ENCODE measurements around the gene NSMCE1. TPM values are rescaled to one million over a fixed set of nuclear protein-coding genes. Genes with fewer than 3 reads are reported as not detected.
A peak's percentile ranks its signal among the peaks of the same experiment; 100 is the strongest.

Gene NSMCE1
- total and polyA plus RNA-seq, 2 donors (not counting 1 experiment from before 2014, with no cell fraction given) = 29.0 to 61.9 TPM

- H3K27me3 ChIP-seq (replicated peaks in 1 of 4; ENCODE audit: control extremely low read depth in 1 of 4, control insufficient read depth in 3 of 4, insufficient read depth in 4 of 4, low read length in 3 of 4) = no peaks in the 10 kb centered on the region
- Mint-ChIP-seq H3K27ac (peak overlapping the region; percentile 0), H3K4me1 (peaks cover 55% of the 10 kb centered on the region), H3K9me3 (ENCODE audit: insufficient read depth) (peaks cover 3% of the 10 kb centered on the region), H3K27me3 (no peaks in the 10 kb centered on the region), H3K4me3 (no peak overlapping the region)
- no peak overlapping the region for H3K27ac ChIP-seq (ENCODE audit: low read length in 2 of 2)
- no peak overlapping the region for H3K4me3 ChIP-seq (ENCODE audit: control extremely low read depth in 1 of 5, extremely low read depth in 1 of 5, insufficient read depth in 1 of 5, low read depth in 2 of 5, low read length in 4 of 5)
- no peak overlapping the region for H2AFZ ChIP-seq (ENCODE audit: insufficient read depth, low read depth, low read length, poor library complexity, severe bottlenecking)
- TF ChIP-seq, protein P1, sequence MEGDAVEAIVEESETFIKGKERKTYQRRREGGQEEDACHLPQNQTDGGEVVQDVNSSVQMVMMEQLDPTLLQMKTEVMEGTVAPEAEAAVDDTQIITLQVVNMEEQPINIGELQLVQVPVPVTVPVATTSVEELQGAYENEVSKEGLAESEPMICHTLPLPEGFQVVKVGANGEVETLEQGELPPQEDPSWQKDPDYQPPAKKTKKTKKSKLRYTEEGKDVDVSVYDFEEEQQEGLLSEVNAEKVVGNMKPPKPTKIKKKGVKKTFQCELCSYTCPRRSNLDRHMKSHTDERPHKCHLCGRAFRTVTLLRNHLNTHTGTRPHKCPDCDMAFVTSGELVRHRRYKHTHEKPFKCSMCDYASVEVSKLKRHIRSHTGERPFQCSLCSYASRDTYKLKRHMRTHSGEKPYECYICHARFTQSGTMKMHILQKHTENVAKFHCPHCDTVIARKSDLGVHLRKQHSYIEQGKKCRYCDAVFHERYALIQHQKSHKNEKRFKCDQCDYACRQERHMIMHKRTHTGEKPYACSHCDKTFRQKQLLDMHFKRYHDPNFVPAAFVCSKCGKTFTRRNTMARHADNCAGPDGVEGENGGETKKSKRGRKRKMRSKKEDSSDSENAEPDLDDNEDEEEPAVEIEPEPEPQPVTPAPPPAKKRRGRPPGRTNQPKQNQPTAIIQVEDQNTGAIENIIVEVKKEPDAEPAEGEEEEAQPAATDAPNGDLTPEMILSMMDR (IDR thresholded peaks at IDR 0.05) = no peak
- TF ChIP-seq EZH2 (IDR thresholded peaks at IDR 0.05; ENCODE audit: borderline replicate concordance, insufficient read depth, low read depth, low read length, poor library complexity, severe bottlenecking) = no peak
- H3K4me2 ChIP-seq (replicated peaks; ENCODE audit: low read depth, low read length, poor library complexity, severe bottlenecking) = no peak overlapping the region
- H3K36me3 ChIP-seq (replicated peaks in 1 of 2; ENCODE audit: control extremely low read depth in 1 of 2, control insufficient read depth in 1 of 2, extremely low read depth in 1 of 2, insufficient read depth in 2 of 2, low read length in 1 of 2) = peaks cover 0 to 3% of the 10 kb centered on the region in 2 experiments
- H3K9me3 ChIP-seq (ENCODE audit: control extremely low read depth in 1 of 3, control insufficient read depth in 2 of 3, insufficient read depth in 1 of 3, low read length in 2 of 3) = no peaks in the 10 kb centered on the region
- H3K79me2 ChIP-seq (ENCODE audit: control insufficient read depth, insufficient read depth, low read length) = peaks cover 41% of the 10 kb centered on the region
- no peak overlapping the region for H3K9ac ChIP-seq (ENCODE audit: low read length)
- ChIA-PET POLR2A (no interaction called here), CTCF (no interaction called here)
- DNase-seq (no peak), ATAC-seq (ENCODE audit: low read depth) (no peak)
- H4K20me1 ChIP-seq (ENCODE audit: control insufficient read depth, insufficient read depth, low read length, poor library complexity, severe bottlenecking) = peaks cover 22% of the 10 kb centered on the region
- intact Hi-C loops (cut with micrococcal nuclease) = loop anchor here (10.0 kb wide), 1 partner anchor 93 kb away; the partner anchor contains the start of gene IL21R
- H3K4me1 ChIP-seq (ENCODE audit: control insufficient read depth in 2 of 2, insufficient read depth in 2 of 2, low read length in 2 of 2) = peaks cover 24 to 32% of the 10 kb centered on the region in 2 donors
- WGBS (ENCODE audit: insufficient coverage) = 88% methylated on average over 3 of the region's 8 CpGs
These were observed 42.9 kb upstream of the NSMCE1 start for GRCh38 chr16:27311448-27311830.

GRCh38 chr16:27310576-27311447 is 42.2 kb upstream of the NSMCE1 start:
- WGBS (ENCODE audit: insufficient coverage) = 88% methylated on average over 6 of the region's 16 CpGs
- Histone ChIP-seq H4K20me1 (ENCODE audit: control insufficient read depth, insufficient read depth, low read length, poor library complexity, severe bottlenecking) (peaks cover 16% of the 10 kb centered on the region), H3K4me1 (ENCODE audit: control insufficient read depth in 2 of 2, insufficient read depth in 2 of 2, low read length in 2 of 2) (peaks cover 24 to 28% of the 10 kb centered on the region in 2 donors), H3K79me2 (ENCODE audit: control insufficient read depth, insufficient read depth, low read length) (peaks cover 35% of the 10 kb centered on the region), H3K27ac (ENCODE audit: low read length in 2 of 2) (no peak overlapping the region), H3K4me3 (ENCODE audit: control extremely low read depth in 1 of 5, extremely low read depth in 1 of 5, insufficient read depth in 1 of 5, low read depth in 2 of 5, low read length in 4 of 5) (no peak overlapping the region), H3K4me2 (replicated peaks; ENCODE audit: low read depth, low read length, poor library complexity, severe bottlenecking) (no peak overlapping the region), H3K9ac (ENCODE audit: low read length) (no peak overlapping the region), H2AFZ (ENCODE audit: insufficient read depth, low read depth, low read length, poor library complexity, severe bottlenecking) (no peak overlapping the region), H3K27me3 (replicated peaks in 1 of 4; ENCODE audit: control extremely low read depth in 1 of 4, control insufficient read depth in 3 of 4, insufficient read depth in 4 of 4, low read length in 3 of 4) (no peaks in the 10 kb centered on the region), H3K9me3 (ENCODE audit: control extremely low read depth in 1 of 3, control insufficient read depth in 2 of 3, insufficient read depth in 1 of 3, low read length in 2 of 3) (no peaks in the 10 kb centered on the region), H3K36me3 (replicated peaks in 1 of 2; ENCODE audit: control extremely low read depth in 1 of 2, control insufficient read depth in 1 of 2, extremely low read depth in 1 of 2, insufficient read depth in 2 of 2, low read length in 1 of 2) (no peaks in the 10 kb centered on the region)
- ATAC-seq (ENCODE audit: low read depth) (no peak), DNase-seq (no peak)
- Mint-ChIP-seq H3K4me3 (no peak overlapping the region), H3K27me3 (no peaks in the 10 kb centered on the region), H3K4me1 (peaks cover 50% of the 10 kb centered on the region), H3K9me3 (ENCODE audit: insufficient read depth) (peaks cover 7% of the 10 kb centered on the region), H3K27ac (peak overlapping the region; percentile 8)
- ChIA-PET POLR2A (interaction anchor here (0.5 kb wide), 1 partner anchor 38 kb away, joined by 4 read pairs; no protein-coding TSS in a partner anchor), CTCF (interaction anchor here (0.7 kb wide), 1 partner anchor 131 kb away, joined by 4 read pairs; no protein-coding TSS in a partner anchor)
- intact Hi-C loops (cut with micrococcal nuclease) = loop anchor here (10.0 kb wide), 1 partner anchor 94 kb away; the partner anchor contains the start of gene IL21R
- no peak for TF ChIP-seq EZH2 (IDR thresholded peaks at IDR 0.05; ENCODE audit: borderline replicate concordance, insufficient read depth, low read depth, low read length, poor library complexity, severe bottlenecking)
- TF ChIP-seq, protein P1 (IDR thresholded peaks at IDR 0.05) = no peak

Data from B cell (primary cell).